DMS53 treated with DMSO at 0.1 percent for 48 hours (cell line): Measurements from ENCODE around the gene CD7.
A peak's percentile ranks its signal among the peaks of the same experiment; 100 is the strongest.

Experiments used
- DNase-seq: peaks from one replicate; lab custom pipeline; 2025; ENCODE audit not compliant: unreplicated experiment; lab: John Stamatoyannopoulos, UW

The CD7 gene

GRCh38 chr17:82281502-82282238 is 35.7 kb downstream of the CD7 start:
- no peak for DNase-seq

DNA sequence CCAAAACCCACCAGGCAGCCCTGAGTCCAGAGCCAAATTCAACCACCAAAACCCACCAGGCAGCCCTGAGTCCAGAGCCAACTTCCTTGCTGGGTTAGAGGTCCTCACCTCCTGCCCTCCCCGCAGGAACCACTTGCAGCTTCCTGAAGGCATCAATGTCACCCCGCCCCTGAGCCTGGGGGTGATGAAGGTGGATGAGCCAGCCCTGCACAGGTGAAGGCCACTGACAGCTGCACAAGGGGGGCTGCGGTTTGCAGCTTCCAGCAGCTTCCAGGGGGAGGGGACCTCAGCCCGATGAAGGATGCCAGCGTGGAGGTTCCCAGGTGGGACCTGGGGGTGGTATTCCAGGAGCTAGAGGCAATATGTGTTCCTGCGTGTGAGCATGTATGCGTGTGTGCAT is 36.3 kb downstream of the CD7 start:
- no peak for DNase-seq

DNA sequence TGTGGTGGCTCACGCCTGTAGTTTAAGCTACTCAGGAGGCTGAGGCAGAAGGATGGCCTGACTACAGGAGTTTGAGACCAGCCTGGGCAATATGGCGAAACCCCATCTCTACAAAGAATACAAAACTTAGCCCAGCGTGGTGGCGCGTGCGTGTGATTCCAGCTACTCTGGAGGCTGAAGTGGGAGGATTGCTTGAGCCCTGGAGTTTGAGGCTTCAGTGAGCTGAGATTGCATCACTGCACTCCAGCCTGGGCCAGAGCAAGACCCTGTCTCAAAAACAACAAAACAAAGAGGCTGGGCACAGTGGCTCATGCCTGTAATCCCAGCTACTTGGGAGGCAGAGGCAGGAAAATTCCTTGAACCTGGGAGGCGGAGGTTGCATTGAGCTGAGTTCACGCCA is 36.9 kb downstream of the CD7 start:
- no peak for DNase-seq

DNA sequence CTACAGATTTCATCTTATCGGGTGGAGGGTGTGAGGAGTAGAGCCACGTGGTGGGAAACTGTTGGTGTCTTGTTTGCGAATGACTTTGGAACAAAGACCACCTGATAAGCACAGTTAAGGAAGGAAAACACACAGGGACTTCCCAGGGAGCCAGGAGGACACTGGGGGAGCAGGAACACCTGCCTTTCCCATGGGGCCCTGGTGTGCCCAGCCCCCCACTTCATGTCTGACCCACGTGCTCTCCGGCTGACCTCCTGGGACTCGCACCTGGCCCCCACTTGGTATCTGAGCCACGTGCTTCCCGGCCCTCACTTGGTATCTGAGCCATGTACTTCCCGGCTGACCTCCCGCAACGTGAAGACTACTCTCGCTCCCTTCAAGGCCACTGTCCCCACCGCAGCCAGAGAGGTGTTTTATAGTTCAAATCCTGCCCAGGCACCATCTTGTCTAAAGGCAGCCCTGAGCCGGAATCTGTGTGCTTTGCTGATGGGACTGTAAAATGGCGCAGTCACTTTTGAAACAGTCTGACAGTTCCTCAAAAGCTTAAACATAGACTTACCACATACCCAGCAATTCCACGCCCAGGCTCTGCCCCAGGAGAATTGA is 38.5 kb downstream of the CD7 start:
- no peak for DNase-seq

GRCh38 chr17:82278308-82278707 is 39.1 kb downstream of the CD7 start:
- DNase-seq: no peak

GRCh38 chr17:82277851-82278250 is 39.6 kb downstream of the CD7 start:
- DNase-seq: no peak

DNA sequence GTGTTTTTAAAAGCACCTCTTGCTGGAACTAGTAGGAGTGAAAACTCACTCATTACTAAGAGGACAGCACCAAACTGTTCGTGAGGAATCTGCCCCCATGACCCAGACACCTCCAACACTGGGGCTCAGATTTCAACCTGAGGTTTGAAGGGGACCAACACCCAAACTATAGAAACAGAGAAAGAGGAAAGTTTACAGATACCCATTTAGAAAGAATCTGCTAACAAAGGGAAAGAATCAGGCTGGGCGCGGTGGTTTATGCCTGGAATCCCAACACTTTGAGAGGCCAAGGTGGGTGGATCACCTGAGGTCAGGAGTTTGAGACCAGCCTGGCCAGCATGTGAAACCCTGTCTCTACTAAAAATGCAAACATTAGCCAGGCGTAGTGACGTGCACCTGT is 40.5 kb downstream of the CD7 start:
- DNase-seq: no peak

DNA sequence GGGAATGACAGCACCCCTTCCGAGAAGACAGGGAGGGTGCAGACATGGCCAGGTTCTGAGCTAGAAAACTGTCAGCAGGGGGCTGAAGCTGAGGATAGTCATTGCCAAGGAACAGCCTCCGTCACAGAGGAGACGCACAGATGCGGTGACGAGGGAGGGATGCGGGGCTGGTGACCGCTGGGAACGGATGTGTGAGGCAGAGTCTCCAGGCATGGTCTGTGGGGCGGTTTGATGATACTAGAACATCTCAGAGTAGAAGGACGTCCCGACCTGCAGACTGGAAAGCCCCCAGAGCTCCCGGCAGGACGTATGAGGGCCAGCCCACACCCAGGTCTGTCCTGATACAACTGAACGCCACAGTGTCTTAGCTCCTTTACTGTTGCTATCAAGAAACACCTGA is 42.1 kb downstream of the CD7 start:
- no peak for DNase-seq

DNA sequence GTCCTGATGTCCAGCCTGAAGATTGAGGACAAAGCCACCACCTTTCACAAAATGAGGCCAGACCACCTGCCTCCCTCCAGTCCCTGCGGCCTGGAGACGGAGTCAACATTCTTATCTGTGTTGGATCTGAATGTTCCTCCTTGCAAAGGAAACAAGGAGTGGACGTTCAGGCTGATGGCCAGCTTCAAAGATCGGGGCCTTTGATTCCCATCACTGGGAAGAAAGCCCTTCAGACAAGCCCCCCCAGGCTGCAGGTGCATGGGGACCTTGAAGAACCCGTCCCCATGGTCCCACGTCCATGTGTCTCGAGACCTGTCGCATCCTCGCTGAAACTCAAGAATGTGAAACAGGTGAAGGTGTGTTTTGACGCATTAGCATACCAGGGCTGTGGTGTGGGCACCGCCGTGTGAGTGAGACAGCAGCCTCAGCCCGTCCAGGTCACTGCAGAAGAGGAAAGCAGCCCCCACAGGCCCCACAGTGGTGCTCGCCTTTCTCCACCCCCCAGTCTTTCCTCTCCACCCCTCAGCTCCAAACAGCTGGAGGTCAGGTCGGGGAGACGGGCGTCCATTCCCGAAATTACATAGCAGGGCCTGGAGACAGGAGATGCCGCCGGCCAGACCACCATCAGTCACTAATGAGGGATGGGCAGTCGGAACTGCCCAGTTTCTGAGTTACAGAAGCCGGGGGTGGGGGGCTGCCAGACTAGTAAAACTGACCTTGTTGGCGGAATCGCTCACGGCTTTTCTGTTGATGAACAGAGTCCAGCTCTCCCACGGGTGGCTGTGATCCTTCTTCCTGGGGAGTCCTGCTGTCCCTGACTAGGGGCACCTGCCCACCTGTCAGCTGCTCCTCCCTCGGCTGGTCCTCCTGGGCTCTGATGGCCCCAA is 43.0 kb downstream of the CD7 start:
- no peak for DNase-seq

DNA sequence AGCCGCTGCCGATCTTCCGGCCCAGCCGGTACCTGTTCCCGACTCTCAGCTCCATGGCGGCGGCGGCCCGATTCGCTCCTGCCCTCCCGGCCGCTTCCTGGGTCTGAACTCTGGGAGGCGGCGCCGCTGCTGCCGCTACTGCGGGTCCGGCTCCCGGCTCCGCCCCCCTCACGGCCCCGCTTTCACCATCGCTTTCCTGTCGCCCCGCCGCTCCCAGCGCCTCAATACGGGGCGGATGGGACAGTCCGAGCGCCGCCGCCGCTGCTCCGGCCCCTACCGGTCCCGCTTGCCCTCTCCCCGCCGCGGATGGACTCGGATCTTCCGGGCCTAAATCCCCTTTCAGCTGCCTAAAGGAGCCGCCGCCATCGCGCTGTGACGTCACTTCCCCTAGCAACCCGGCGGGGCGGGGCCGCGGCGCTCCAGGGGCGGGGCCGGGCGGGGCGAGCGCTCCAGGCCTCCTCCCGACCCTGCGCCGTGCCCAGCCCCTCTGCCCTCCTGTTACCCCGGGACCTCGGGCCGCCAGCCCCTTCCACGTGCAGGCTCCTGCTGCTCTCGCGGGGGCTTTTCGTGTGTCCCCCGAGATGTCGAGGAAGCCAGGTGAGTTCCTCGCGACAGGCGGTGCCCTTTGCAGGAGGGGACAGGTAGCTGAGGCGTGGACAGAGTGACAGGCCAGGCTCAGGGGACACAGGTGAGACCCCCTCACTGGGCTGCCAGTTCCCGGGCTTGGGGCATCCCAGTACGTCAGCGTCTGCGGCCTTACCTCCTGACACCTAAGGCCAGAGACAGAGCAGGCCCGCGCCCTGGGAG is 43.9 kb downstream of the CD7 start, which contains the start of gene CSNK1D:
CSNK1D (minus strand) TSS at position 374 of the 807 bp plus-strand sequence; CDS start at position 55, 319 bp downstream.
- peak; percentile 62 for DNase-seq

GRCh38 chr17:82272495-82273326 is 44.7 kb downstream of the CD7 start:
- no peak for DNase-seq

- DNase-seq: no peak
Measured at GRCh38 chr17:82271401-82271800, 46.0 kb downstream of the CD7 start.

DNA sequence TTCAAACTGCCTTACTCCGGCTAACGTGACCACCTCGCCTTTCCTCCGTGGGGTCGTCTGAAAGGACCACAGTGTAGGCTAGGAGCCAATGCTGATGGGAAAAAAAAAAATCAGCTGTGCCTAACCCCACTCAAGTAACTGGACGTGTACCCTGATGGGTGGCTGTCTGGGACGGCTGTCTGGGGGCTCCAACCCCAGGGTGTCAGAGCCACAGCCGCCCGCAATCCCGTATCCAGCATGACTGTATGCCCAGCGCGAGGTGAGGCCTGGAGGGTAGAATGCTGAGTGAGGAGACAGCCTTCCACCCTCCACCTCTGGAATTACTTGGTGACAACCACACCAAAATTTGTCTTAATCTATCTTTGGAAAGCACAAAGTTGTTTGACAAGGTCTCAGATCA is 46.8 kb downstream of the CD7 start:
- no peak for DNase-seq

DNA sequence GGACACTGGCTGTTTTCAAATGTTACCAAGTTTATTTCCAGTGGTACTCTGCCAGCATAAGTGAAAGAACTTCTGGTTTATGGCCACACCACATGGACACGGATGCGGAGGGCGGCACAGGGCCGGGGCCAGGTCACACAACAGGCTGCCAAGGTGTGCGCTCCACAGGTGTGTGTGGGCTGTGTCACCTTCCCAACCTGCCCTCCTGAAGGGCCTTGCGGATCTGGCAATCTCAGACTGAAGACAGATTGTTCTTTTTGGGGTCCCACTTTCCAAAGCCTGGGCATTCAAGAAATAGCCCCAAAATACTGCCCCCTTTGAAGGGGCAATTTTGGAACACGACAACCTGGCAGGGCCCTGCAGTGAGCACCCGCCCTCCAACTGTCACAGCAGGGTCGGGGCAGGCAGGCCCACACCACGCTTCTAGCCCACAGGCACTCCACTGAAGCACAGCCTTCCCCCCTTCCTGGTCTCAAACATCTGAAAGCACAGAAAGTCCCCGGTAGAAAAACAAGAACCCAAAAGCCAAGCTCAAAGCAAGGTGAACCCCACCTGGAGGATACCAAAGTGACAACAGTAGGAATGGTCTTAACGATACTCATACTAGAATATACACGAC is 47.4 kb downstream of the CD7 start:
- no peak for DNase-seq

GRCh38 chr17:82269138-82269881 is 48.1 kb downstream of the CD7 start:
- DNase-seq: no peak

DNA sequence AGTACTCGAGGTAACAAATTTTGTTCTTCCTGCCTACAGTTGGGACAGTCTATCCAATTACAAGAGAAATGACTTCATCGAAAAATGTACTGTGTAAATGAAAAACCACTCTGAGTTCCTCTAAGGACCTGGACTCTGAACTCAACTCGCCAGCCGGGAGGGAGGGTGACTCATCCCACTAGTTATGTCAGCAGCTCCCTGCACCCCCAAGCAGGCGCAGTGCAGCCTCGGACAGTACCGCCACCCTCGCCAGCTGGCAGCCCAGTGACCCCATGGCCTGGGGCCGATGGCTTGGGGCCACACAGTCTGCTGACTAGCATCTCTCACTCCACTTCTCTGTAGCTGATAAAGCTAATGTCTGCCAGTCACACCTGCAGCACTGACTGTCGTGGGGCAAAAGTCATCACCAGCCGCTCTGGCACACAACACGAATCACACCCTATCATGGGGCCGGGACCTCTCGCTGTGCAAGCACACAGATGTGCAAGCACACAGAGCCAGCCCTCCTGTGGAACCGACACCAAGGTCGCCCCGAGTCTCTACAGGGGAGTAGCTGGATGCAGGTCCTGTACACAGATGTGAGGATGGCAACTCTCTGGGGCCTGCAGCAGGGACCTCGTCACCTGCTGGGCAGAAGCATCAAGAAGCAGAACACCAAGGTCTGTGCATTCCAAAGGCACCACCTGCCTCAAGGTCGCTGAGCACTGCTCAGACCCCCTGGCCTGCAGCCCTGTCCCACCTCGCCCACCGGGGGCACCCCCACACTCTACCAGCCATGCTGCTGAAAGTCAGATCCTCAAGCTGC is 49.6 kb downstream of the CD7 start:
- peak; percentile 98 for DNase-seq

DNA sequence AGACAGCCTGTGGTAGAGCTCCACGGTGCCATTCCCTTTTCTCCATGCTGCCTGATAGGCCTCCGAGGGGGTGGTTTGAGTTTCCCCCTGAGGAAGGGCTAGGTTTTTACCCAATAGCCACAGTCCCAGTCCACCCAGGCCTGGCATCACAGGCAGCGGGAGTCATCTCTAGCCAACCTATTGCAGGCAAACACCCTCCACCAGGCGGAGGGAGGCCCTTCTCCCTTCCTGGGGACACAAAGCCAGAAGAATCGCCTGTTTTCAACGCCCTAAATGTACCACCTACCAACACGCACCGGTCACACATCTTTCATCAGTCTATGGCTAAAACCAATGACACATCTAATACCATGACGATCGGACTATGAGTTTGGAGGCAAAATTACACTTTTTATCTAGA is 51.3 kb downstream of the CD7 start:
- DNase-seq: no peak
